ENCODE results near the gene UBXN10.

The UBXN10 gene

DNA sequence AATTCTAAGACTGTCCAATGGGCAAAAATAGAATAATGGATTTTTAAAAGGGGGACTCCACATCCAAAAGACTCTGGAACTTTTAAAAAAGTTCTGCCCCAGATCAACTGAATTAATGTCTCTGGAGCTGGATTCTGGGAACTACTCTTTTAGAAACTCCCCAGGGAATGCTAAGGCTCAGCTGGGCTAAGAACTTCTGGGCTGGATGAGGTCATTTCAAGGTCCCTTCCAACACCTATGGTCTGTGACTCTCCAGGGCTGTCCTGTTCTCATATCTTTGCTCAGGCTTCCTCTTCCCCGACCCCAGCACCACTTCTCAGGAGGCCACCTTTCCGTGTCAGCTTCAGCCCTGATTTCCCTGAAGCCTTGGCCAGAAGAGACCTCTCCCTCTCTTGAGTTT, 13.9 kb downstream of the UBXN10 start:
- no peak for DNase-seq (ENCODE audit: low read depth)
- H3K4me3 ChIP-seq (ENCODE audit: control insufficient read depth, low read depth, low read length): no peak overlapping the region
- TF ChIP-seq, protein P1, sequence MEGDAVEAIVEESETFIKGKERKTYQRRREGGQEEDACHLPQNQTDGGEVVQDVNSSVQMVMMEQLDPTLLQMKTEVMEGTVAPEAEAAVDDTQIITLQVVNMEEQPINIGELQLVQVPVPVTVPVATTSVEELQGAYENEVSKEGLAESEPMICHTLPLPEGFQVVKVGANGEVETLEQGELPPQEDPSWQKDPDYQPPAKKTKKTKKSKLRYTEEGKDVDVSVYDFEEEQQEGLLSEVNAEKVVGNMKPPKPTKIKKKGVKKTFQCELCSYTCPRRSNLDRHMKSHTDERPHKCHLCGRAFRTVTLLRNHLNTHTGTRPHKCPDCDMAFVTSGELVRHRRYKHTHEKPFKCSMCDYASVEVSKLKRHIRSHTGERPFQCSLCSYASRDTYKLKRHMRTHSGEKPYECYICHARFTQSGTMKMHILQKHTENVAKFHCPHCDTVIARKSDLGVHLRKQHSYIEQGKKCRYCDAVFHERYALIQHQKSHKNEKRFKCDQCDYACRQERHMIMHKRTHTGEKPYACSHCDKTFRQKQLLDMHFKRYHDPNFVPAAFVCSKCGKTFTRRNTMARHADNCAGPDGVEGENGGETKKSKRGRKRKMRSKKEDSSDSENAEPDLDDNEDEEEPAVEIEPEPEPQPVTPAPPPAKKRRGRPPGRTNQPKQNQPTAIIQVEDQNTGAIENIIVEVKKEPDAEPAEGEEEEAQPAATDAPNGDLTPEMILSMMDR (conservative IDR thresholded peaks at IDR 0.05; ENCODE audit: control insufficient read depth, insufficient read depth, low read depth, low read length): no peak

DNA sequence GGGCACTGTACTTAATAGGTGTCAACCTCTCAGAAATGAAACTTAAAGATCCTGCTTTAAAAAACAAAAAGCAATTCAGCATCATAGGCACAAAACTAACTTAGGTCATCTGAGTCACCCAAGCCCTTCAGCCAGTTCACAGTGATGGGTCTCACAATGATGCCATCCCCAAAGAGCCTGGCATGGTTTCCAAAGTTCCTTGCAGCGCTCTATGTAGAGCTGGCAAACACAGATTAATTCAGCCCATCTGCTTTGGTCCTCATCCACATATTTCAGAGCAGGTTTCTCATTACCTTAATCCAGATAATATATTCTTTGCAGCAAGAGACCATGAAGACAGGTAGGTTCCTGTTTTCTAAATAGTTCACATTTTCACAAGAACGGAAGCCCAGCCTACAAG, 15.1 kb downstream of the UBXN10 start:
- no peak for DNase-seq (ENCODE audit: low read depth)
- TF ChIP-seq, protein P1 (conservative IDR thresholded peaks at IDR 0.05; ENCODE audit: control insufficient read depth, insufficient read depth, low read depth, low read length): no peak
- H3K4me3 ChIP-seq (ENCODE audit: control insufficient read depth, low read depth, low read length): no peak overlapping the region

DNA sequence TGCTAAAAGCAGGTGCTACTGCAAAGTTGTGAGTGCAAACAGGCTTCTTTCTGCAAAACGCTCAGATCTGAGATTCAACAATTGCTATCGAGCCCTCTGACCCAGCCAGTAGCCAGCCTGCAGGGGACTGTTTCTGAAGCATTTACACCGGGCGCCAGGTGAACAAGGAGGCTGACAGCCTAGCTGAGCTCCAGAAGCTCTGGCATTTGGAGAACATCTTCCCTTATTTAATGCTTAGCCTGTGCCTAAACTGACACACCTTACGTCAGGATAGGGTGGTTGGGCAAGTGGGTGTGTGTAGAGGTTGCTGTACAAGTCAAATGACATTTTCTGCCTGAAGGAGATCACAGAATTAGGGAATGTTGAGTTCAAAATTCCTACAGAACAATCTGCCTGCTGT, 16.3 kb downstream of the UBXN10 start:
- TF ChIP-seq, protein P1 (conservative IDR thresholded peaks at IDR 0.05; ENCODE audit: control insufficient read depth, insufficient read depth, low read depth, low read length): no peak
- DNase-seq (ENCODE audit: low read depth): no peak
- no peak overlapping the region for H3K4me3 ChIP-seq (ENCODE audit: control insufficient read depth, low read depth, low read length)

DNA sequence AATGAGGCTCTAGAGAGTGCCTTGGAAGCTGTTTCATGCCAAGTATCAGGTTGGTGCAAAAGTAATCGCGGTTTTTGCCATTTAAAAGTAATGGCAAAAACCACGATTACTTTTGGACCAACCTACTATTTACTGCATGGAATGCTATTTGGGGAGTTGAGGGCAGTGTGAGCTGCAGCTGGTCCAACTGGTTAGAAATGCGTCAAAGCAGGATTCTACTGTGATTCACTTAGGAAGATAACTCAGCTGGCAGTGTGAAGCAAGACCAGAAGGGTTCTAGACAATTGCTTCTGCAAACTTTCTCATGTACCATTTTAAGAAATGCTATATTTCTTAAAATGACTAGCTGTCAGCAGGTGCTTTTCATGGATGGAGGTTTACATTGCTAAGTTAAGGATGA, 21.6 kb downstream of the UBXN10 start:
- H3K4me3 ChIP-seq (ENCODE audit: control insufficient read depth, low read depth, low read length): no peak overlapping the region
- TF ChIP-seq, protein P1 (conservative IDR thresholded peaks at IDR 0.05; ENCODE audit: control insufficient read depth, insufficient read depth, low read depth, low read length): no peak
- DNase-seq (ENCODE audit: low read depth): no peak

DNA sequence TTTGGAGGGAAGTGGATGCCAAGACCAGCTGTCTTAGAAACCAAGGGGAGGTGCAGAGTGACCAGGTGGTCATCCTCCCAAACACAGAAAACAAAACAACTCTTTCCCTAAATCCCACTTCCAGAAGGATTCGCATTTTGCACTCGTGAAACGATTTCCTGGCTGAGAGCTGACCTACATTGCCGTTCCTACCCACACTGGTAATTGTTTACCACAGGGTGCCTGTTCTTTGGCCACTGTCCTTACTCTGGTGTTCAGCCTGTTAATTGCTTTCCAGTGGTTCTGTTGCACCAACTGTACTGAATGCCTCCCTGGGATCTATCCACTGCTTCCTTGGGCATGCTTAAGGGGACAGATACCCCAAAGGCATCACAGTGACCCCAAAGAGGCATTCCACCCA, 23.6 kb downstream of the UBXN10 start:
- no peak overlapping the region for H3K4me3 ChIP-seq (ENCODE audit: control insufficient read depth, low read depth, low read length)
- TF ChIP-seq, protein P1 (conservative IDR thresholded peaks at IDR 0.05; ENCODE audit: control insufficient read depth, insufficient read depth, low read depth, low read length): no peak
- DNase-seq (ENCODE audit: low read depth): no peak

DNA sequence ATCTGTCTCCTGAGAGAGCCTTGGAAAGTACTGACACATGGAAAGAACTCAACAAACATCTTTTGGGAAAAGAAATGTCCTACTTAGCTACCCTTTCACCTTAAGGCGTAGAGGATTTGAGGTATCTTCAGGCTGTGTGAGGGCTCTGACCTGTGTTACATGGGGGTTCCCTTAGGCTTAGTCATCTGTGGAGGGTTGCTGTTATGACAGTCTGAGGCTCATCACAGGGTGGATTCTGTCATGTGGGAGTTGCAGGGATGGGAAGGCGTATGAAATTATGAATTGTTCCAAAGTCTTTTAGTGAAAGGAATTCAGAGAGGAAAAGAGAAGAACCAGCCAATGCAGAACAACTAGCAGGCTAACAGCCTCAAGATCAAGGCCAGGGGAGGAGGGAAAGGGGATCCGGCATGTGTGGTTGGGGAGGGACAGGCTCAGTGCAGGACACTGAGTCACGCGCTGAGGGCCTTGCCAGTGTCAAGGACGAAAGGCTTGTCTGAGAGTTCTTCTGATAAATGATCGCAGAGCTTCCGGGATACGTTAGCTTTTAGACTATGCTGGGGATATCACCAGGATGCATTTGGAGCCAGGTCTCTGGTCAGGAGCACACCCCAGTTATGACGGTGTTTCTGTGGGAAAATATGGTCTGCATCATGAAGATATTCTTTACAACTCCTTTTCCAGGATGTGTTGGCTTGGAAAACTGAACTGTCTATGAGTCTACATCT, 25.0 kb downstream of the UBXN10 start:
- TF ChIP-seq, protein P1 (conservative IDR thresholded peaks at IDR 0.05; ENCODE audit: control insufficient read depth, insufficient read depth, low read depth, low read length): no peak
- DNase-seq (ENCODE audit: low read depth): peak; percentile 58
- H3K4me3 ChIP-seq (ENCODE audit: control insufficient read depth, low read depth, low read length): no peak overlapping the region
